Ovary (tissue), 9 donors: ENCODE measurements around the gene FRY. TPM values are rescaled to one million over a fixed set of nuclear protein-coding genes. Genes with fewer than 3 reads are reported as not detected.

Source experiments
- DNase-seq, 5 donors: peaks; one replicate each; pipeline ENCODE4 v3.0.0-alpha.2; 2019 to 2020
- H3K27ac ChIP-seq, 2 donors: fragments of 200-600 bp; one replicate each; pipeline versions ENCODE4 v1.5.1 to v1.8.0; 2019 to 2022
- H3K27me3 ChIP-seq: fragments of 200-600 bp; one replicate; pipeline ENCODE4 v1.8.0; 2022
- H3K36me3 ChIP-seq: fragments of 200-600 bp; sonication (generic); one replicate; pipeline ENCODE4 v1.5.1; 2019
- H3K4me1 ChIP-seq: one replicate; pipeline ENCODE4 v1.8.1; 2013; ENCODE audit warnings: mild to moderate bottlenecking, moderate library complexity; ENCODE audit not compliant: insufficient read depth
- H3K4me3 ChIP-seq: fragments of 200-600 bp; sonication (generic); one replicate; pipeline ENCODE4 v1.5.1; 2017
- H3K9me3 ChIP-seq, 2 donors: fragments of 200-600 bp in 1 of 2; sonication (generic) in 1 of 2; one replicate each; pipeline versions ENCODE4 v1.5.1 to v1.8.1; 2013 to 2019; ENCODE audit warnings: mild to moderate bottlenecking in 1 of 2, moderate library complexity in 1 of 2
- EP300 ChIP-seq: sonication (generic); formaldehyde crosslinking; IDR thresholded peaks from one replicate; pipeline ENCODE4 v1.6.1; 2017; ENCODE audit warnings: antibody characterized with exemption
- POLR2A ChIP-seq: fragments of 450-650 bp; IDR thresholded peaks from one replicate; pipeline ENCODE4 v1.6.1; 2017; ENCODE audit warnings: antibody characterized with exemption, mild to moderate bottlenecking, moderate library complexity
- WGBS, 3 donors: extraction: QIAGEN DNeasy Blood & Tissue Kit in 1 of 3; methylation state at CpG; one replicate each; pipeline versions ENCODE4 v1.1.5 to v1.1.7; 2013 to 2017; 5-methylcytosine and 5-hydroxymethylcytosine counted together
- intact Hi-C, 4 donors: fragments of 100-400 bp; cut with DNase I; formaldehyde crosslinking; loops; one replicate each; pipeline versions ENCODE4 v1.11.0 to v1.15.1; 2022 to 2023
- polyA plus RNA-seq, 2 donors: library from polyadenylated mRNA; stranded (reverse); fragments of 200-250 nt in 1 of 2; fragments of 350-450 nt in 1 of 2; fragmentation: Illumina TruSeq in 1 of 2; extraction: RNeasy Lipid Tissue Mini Kit (QIAGEN cat#74804) in 1 of 2; gene quantifications; one replicate each; pipeline ENCODE4 v1.2.3, GENCODE V29; 2013 to 2014
- total RNA-seq, 7 donors: library from RNA; depleted of rRNA in 2 of 7; stranded (reverse); fragments of >200 nt in 2 of 7; fragmentation: NEBNext Ultra II Directional in 3 of 7; extraction: Animal tissue kit (Norgen Biotek cat#: 25700) in 3 of 7; gene quantifications; one replicate each; pipeline versions ENCODE4 v1.1.0 to v1.2.4, GENCODE V29; 2016 to 2023
- TF ChIP-seq, protein P1 (sequence below), 3 donors: fragments of 450-650 bp in 2 of 3; fragments of 200-600 bp in 1 of 3; IDR thresholded peaks; one replicate each; pipeline versions ENCODE4 v1.5.1 to v1.8.0; 2016 to 2022; ENCODE audit warnings: antibody characterized with exemption in 3 of 3, mild to moderate bottlenecking in 1 of 3
- donor health status: DM: no; HTN: no; CAD: no; lungs with moderate emphysema.
- donor health status: DM: no; HTN: no; CAD: no.
- donor health status: Bipolar disorder and iron deficiency.
- donor health status: DM: yes; HTN: yes; CAD: no.
- donor health status: DM: no; HTN: no; CAD: no.
- donor health status: DM: yes; HTN: yes; CAD: no.

The FRY gene
- total and polyA plus RNA-seq, 9 donors, result 11.6 to 36.7 (median 19.4) TPM

- intact Hi-C loops, result no loop called here
Measured at GRCh38 chr13:32201809-32202208, 170.2 kb downstream of the FRY start.

DNA sequence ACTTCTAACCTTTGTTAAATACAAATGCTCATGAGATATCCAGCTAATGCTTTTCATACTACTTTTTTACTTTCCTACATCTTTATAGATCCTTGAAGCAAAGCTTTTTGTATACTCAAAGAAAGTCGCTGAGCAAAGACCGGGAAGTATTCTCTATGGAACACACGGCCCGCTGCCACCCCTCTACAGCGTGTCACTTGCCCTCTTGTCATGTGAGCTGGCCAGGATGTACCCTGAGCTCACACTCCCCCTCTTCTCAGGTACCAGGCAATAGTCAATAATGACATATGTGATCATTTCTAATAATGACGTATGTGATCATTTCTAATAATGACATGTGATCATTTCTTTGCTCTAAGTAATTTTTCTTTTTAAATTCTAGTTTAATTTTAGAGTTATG, 170.7 kb downstream of the FRY start:
- TF ChIP-seq, protein P1, sequence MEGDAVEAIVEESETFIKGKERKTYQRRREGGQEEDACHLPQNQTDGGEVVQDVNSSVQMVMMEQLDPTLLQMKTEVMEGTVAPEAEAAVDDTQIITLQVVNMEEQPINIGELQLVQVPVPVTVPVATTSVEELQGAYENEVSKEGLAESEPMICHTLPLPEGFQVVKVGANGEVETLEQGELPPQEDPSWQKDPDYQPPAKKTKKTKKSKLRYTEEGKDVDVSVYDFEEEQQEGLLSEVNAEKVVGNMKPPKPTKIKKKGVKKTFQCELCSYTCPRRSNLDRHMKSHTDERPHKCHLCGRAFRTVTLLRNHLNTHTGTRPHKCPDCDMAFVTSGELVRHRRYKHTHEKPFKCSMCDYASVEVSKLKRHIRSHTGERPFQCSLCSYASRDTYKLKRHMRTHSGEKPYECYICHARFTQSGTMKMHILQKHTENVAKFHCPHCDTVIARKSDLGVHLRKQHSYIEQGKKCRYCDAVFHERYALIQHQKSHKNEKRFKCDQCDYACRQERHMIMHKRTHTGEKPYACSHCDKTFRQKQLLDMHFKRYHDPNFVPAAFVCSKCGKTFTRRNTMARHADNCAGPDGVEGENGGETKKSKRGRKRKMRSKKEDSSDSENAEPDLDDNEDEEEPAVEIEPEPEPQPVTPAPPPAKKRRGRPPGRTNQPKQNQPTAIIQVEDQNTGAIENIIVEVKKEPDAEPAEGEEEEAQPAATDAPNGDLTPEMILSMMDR (IDR thresholded peaks at IDR 0.05), result no peak
- TF ChIP-seq EP300, result no peak
- TF ChIP-seq POLR2A, result no peak
- DNase-seq, result no peak
- H3K9me3 ChIP-seq, result no peaks in the 10 kb centered on the region
- intact Hi-C loops, result no loop called here
- H3K4me3 ChIP-seq, result no peak overlapping the region
- H3K36me3 ChIP-seq, result no peaks in the 10 kb centered on the region
- H3K4me1 ChIP-seq, result peaks cover 2% of the 10 kb centered on the region
- H3K27me3 ChIP-seq, result no peaks in the 10 kb centered on the region
- H3K27ac ChIP-seq, result no peak overlapping the region
- 92 to 95% (median 94%) methylated on average over 6 of the region's 6 CpGs for WGBS, 3 donors

More at GRCh38 chr13:32201809-32202208, 170.2 kb downstream of the FRY start:
- TF ChIP-seq EP300 (no peak), POLR2A (no peak)
- TF ChIP-seq, protein P1 (IDR thresholded peaks at IDR 0.05), result no peak
- Histone ChIP-seq H3K9me3 (no peaks in the 10 kb centered on the region), H3K27ac (no peak overlapping the region), H3K4me1 (peaks cover 3% of the 10 kb centered on the region), H3K36me3 (no peaks in the 10 kb centered on the region), H3K4me3 (no peak overlapping the region), H3K27me3 (no peaks in the 10 kb centered on the region)
- no peak for DNase-seq
- 89 to 92% (median 91%) methylated on average over 4 of the region's 4 CpGs for WGBS, 3 donors

- Histone ChIP-seq H3K27me3 (no peaks in the 10 kb centered on the region), H3K4me1 (peaks cover 1% of the 10 kb centered on the region), H3K27ac (no peak overlapping the region), H3K9me3 (no peaks in the 10 kb centered on the region), H3K4me3 (no peak overlapping the region), H3K36me3 (no peaks in the 10 kb centered on the region)
- no peak for DNase-seq
- intact Hi-C loops, result no loop called here
- TF ChIP-seq EP300 (no peak), POLR2A (no peak)
- TF ChIP-seq, protein P1 (IDR thresholded peaks at IDR 0.05), result no peak
- 88 to 98% (median 96%) methylated on average over 5 of the region's 5 CpGs for WGBS, 3 donors
Measured at GRCh38 chr13:32203221-32203620, 171.6 kb downstream of the FRY start.

DNA sequence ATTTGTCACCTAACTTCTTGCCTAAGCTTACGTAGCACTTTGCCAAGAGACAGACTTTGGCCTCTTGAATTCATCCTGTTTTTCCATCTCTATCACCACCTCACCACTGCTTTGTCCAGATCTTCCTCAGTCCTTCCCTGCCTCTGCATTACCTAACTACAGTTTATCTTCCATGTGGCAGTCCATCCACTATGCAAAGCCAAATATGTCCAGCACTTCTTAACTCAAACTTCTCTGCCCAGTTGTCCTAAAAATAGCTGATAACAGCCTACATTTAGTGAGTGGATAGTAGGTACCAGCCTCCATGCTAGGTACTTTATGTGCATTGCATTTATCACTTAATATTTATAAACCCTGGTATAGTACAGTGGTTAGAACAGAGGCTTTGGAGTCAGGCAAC, 172.2 kb downstream of the FRY start:
- H3K36me3 ChIP-seq, result no peaks in the 10 kb centered on the region
- H3K27me3 ChIP-seq, result no peaks in the 10 kb centered on the region
- intact Hi-C loops, result no loop called here
- no peak overlapping the region for H3K27ac ChIP-seq
- WGBS, 3 donors, result 94 to 100% (median 97%) methylated on average over 1 of the region's 1 CpG
- H3K9me3 ChIP-seq, result no peaks in the 10 kb centered on the region
- no peaks in the 10 kb centered on the region for H3K4me1 ChIP-seq
- DNase-seq, result no peak
- H3K4me3 ChIP-seq, result no peak overlapping the region
- no peak for TF ChIP-seq EP300

DNA sequence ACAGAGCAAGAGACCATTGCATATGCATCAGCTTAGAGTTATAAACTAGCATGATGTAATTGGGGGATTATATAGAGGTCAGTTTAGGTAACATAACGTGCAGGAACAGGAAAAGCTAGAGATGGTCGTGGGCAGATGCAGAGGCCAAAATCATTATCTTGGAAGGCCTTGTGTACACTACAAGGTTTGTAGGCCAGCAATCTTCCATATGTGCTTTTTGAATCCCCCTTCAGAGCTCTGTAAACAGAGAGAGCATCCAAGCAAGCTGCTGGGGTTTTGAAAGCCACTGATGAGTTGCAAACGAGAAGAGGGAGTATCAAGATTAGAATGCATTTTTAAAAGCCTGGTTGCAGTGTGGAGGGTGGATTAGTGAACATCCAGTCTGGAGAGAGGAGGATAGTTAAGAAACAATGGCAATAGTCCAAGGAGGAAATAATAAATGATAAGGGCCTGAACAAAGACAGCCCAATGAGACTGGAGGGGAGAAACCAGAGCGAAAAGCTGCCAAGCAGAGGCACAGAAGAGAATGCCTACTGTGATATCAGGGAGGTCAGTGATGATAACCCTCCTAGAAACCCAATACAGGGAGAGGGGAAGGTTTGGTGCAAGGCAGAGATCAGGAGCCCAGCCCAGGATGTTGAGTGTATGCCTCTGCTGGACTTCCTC, 174.0 kb downstream of the FRY start:
- WGBS, 3 donors, result 16 to 27% (median 16%) methylated on average over 4 of the region's 4 CpGs
- no peak for DNase-seq
- H3K27ac ChIP-seq, result no peak overlapping the region
- no peaks in the 10 kb centered on the region for H3K4me1 ChIP-seq
- no peaks in the 10 kb centered on the region for H3K27me3 ChIP-seq
- no peak overlapping the region for H3K4me3 ChIP-seq
- H3K36me3 ChIP-seq, result no peaks in the 10 kb centered on the region
- no peak for TF ChIP-seq EP300
- TF ChIP-seq, protein P1 (IDR thresholded peaks at IDR 0.05), result no peak
- TF ChIP-seq POLR2A, result no peak
- no peaks in the 10 kb centered on the region for H3K9me3 ChIP-seq
- intact Hi-C loops, result no loop called here
